ENCODE measurements around the gene LILRB3.
A peak's percentile ranks its signal among the peaks of the same experiment; 100 is the strongest.
"Not testable (repeated sequence)": the region's sequence is repeated elsewhere in the genome, so short reads cannot be mapped to it uniquely, and the experiment has no call there.

The LILRB3 gene

GRCh38 chr19:54186934-54187381 is 35.8 kb downstream of the LILRB3 start:
- no peak overlapping the region for H2AK5ac ChIP-seq (ENCODE audit: low read length)
- WGBS (ENCODE audit: extremely low coverage, insufficient coverage, low lambda C conversion rate): no CpG with 5 or more reads among the region's 11 CpGs
- H2BK5ac ChIP-seq (ENCODE audit: low read length): no peak overlapping the region
- no peak overlapping the region for H4K5ac ChIP-seq (ENCODE audit: low read length)
- peaks cover under 1% of the 10 kb centered on the region for H3K4me1 ChIP-seq (ENCODE audit: control insufficient read depth, low read depth, low read length)
- H3K4ac ChIP-seq (ENCODE audit: low read depth, low read length): no peak overlapping the region
- peaks cover 4% of the 10 kb centered on the region for H3K36me3 ChIP-seq (ENCODE audit: control insufficient read depth, insufficient read depth, low read length)
- H3K4me2 ChIP-seq (ENCODE audit: low read length): no peak overlapping the region
- H3K27ac ChIP-seq (ENCODE audit: low read depth, low read length): no peak overlapping the region
- H3K56ac ChIP-seq (ENCODE audit: low read length): peak overlapping the region; percentile 67
- no peak overlapping the region for H3K23ac ChIP-seq (ENCODE audit: low read length)
- no peak for DNase-seq
- H3K18ac ChIP-seq (ENCODE audit: low read length): no peak overlapping the region
- no peaks in the 10 kb centered on the region for H3K27me3 ChIP-seq (ENCODE audit: insufficient read depth, low read length, poor library complexity)
- no peak overlapping the region for H4K8ac ChIP-seq (ENCODE audit: low read depth, low read length)
- no peak overlapping the region for H2BK120ac ChIP-seq (ENCODE audit: low read depth, low read length)
- H3K79me1 ChIP-seq (ENCODE audit: low read length): peaks cover 17% of the 10 kb centered on the region
- peaks cover 15% of the 10 kb centered on the region for H3K79me2 ChIP-seq (ENCODE audit: control insufficient read depth, insufficient read depth, low read length)
- H3K9ac ChIP-seq (ENCODE audit: low read length): peak overlapping the region; percentile 33
- no peak overlapping the region for H3K4me3 ChIP-seq (ENCODE audit: low read length)
- no peak overlapping the region for H2BK15ac ChIP-seq (replicated peaks; ENCODE audit: low read depth)

DNA sequence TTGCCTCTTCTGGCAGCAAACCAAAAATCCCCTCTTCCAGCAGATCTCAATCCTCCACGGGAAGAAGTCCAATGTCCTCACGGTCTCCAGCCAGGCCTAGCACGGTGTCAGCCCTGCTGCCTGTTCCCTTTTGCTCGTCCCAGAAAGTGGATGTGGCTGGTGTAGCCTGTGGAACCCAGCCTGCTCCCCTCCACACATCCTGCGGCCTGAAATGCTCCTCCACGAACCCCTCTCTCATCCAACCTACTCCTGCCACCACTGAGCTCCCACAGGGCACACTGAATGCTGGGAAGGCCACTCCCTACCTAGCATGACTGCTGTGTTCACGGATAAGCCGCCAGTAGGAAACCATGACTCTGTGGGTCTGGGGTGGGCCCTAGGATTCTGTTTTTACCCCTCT is 36.5 kb downstream of the LILRB3 start:
- Histone ChIP-seq H3K36me3 (ENCODE audit: control insufficient read depth, insufficient read depth, low read length) (peaks cover 4% of the 10 kb centered on the region), H3K79me1 (ENCODE audit: low read length) (peaks cover 17% of the 10 kb centered on the region), H3K18ac (ENCODE audit: low read length) (no peak overlapping the region), H2BK5ac (ENCODE audit: low read length) (no peak overlapping the region), H3K27me3 (ENCODE audit: insufficient read depth, low read length, poor library complexity) (no peaks in the 10 kb centered on the region), H3K4me2 (ENCODE audit: low read length) (no peak overlapping the region), H3K4ac (ENCODE audit: low read depth, low read length) (no peak overlapping the region), H3K79me2 (ENCODE audit: control insufficient read depth, insufficient read depth, low read length) (peaks cover 13% of the 10 kb centered on the region), H3K4me1 (ENCODE audit: control insufficient read depth, low read depth, low read length) (no peaks in the 10 kb centered on the region), H2AK5ac (ENCODE audit: low read length) (no peak overlapping the region), H3K9ac (ENCODE audit: low read length) (no peak overlapping the region), H4K5ac (ENCODE audit: low read length) (no peak overlapping the region), H3K27ac (ENCODE audit: low read depth, low read length) (no peak overlapping the region), H4K8ac (ENCODE audit: low read depth, low read length) (no peak overlapping the region), H2BK15ac (replicated peaks; ENCODE audit: low read depth) (no peak overlapping the region), H3K4me3 (ENCODE audit: low read length) (no peak overlapping the region), H3K56ac (ENCODE audit: low read length) (no peak overlapping the region), H3K23ac (ENCODE audit: low read length) (no peak overlapping the region), H2BK120ac (ENCODE audit: low read depth, low read length) (no peak overlapping the region)
- WGBS (ENCODE audit: extremely low coverage, insufficient coverage, low lambda C conversion rate): no CpG with 5 or more reads among the region's 8 CpGs
- no peak for DNase-seq

GRCh38 chr19:54183431-54183830 is 39.4 kb downstream of the LILRB3 start:
- H3K27ac ChIP-seq (ENCODE audit: low read depth, low read length): no peak overlapping the region
- no peak overlapping the region for H4K8ac ChIP-seq (ENCODE audit: low read depth, low read length)
- no peaks in the 10 kb centered on the region for H3K4me1 ChIP-seq (ENCODE audit: control insufficient read depth, low read depth, low read length)
- no peak overlapping the region for H3K4me2 ChIP-seq (ENCODE audit: low read length)
- WGBS (ENCODE audit: extremely low coverage, insufficient coverage, low lambda C conversion rate): no CpG with 5 or more reads among the region's 11 CpGs
- no peak overlapping the region for H2BK5ac ChIP-seq (ENCODE audit: low read length)
- no peak overlapping the region for H3K18ac ChIP-seq (ENCODE audit: low read length)
- peaks cover 10% of the 10 kb centered on the region for H3K79me2 ChIP-seq (ENCODE audit: control insufficient read depth, insufficient read depth, low read length)
- H3K36me3 ChIP-seq (ENCODE audit: control insufficient read depth, insufficient read depth, low read length): peaks cover 4% of the 10 kb centered on the region
- no peak overlapping the region for H3K4ac ChIP-seq (ENCODE audit: low read depth, low read length)
- H3K79me1 ChIP-seq (ENCODE audit: low read length): peaks cover 17% of the 10 kb centered on the region
- H3K23ac ChIP-seq (ENCODE audit: low read length): no peak overlapping the region
- H3K27me3 ChIP-seq (ENCODE audit: insufficient read depth, low read length, poor library complexity): no peaks in the 10 kb centered on the region
- no peak overlapping the region for H2BK15ac ChIP-seq (replicated peaks; ENCODE audit: low read depth)
- no peak overlapping the region for H2BK120ac ChIP-seq (ENCODE audit: low read depth, low read length)
- no peak overlapping the region for H3K56ac ChIP-seq (ENCODE audit: low read length)
- no peak for DNase-seq
- no peak overlapping the region for H3K4me3 ChIP-seq (ENCODE audit: low read length)
- H3K9ac ChIP-seq (ENCODE audit: low read length): no peak overlapping the region
- no peak overlapping the region for H2AK5ac ChIP-seq (ENCODE audit: low read length)
- H4K5ac ChIP-seq (ENCODE audit: low read length): no peak overlapping the region

DNA sequence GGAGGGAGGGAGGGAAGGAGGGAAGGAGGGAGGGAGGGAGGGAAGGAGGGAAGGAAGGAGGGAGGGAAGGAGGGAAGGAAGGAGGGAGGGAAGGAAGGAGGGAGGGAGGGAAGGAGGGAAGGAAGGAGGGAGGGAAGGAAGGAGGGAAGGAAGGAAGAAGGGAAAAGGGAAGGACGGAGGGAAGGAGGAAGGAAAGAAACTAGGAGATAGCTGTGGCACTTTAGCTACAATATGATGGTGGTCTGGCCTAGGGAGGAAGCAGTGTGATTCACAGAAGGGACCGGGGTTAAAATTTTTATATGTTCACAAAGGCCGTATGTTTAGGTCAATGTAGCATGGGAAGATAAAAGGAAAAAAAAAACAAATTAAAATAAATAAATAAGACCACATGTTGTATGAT is 40.9 kb downstream of the LILRB3 start:
- not testable (repeated sequence) for H3K56ac ChIP-seq (ENCODE audit: low read length); DNase-seq; H3K18ac ChIP-seq (ENCODE audit: low read length); H3K4me2 ChIP-seq (ENCODE audit: low read length); H3K4me3 ChIP-seq (ENCODE audit: low read length); H4K8ac ChIP-seq (ENCODE audit: low read depth, low read length); H3K4ac ChIP-seq (ENCODE audit: low read depth, low read length); H3K79me2 ChIP-seq (ENCODE audit: control insufficient read depth, insufficient read depth, low read length); H2BK120ac ChIP-seq (ENCODE audit: low read depth, low read length); H2AK5ac ChIP-seq (ENCODE audit: low read length); H3K23ac ChIP-seq (ENCODE audit: low read length); H3K9ac ChIP-seq (ENCODE audit: low read length); H3K79me1 ChIP-seq (ENCODE audit: low read length); H2BK5ac ChIP-seq (ENCODE audit: low read length); H3K27ac ChIP-seq (ENCODE audit: low read depth, low read length); H3K36me3 ChIP-seq (ENCODE audit: control insufficient read depth, insufficient read depth, low read length); H3K27me3 ChIP-seq (ENCODE audit: insufficient read depth, low read length, poor library complexity); H2BK15ac ChIP-seq (replicated peaks; ENCODE audit: low read depth); H4K5ac ChIP-seq (ENCODE audit: low read length); H3K4me1 ChIP-seq (ENCODE audit: control insufficient read depth, low read depth, low read length)
- no CpG with 5 or more reads among the region's 3 CpGs for WGBS (ENCODE audit: extremely low coverage, insufficient coverage, low lambda C conversion rate)

- no peak overlapping the region for H4K5ac ChIP-seq (ENCODE audit: low read length)
Observed at GRCh38 chr19:54180691-54181091, 42.1 kb downstream of the LILRB3 start.

GRCh38 chr19:54179921-54180461 is 42.8 kb downstream of the LILRB3 start:
- Histone ChIP-seq H2BK5ac (ENCODE audit: low read length) (no peak overlapping the region), H3K18ac (ENCODE audit: low read length) (no peak overlapping the region), H3K4ac (ENCODE audit: low read depth, low read length) (no peak overlapping the region), H4K5ac (ENCODE audit: low read length) (no peak overlapping the region), H3K27ac (ENCODE audit: low read depth, low read length) (no peak overlapping the region), H2BK120ac (ENCODE audit: low read depth, low read length) (no peak overlapping the region), H2AK5ac (ENCODE audit: low read length) (no peak overlapping the region), H3K79me1 (ENCODE audit: low read length) (no peaks in the 10 kb centered on the region), H3K79me2 (ENCODE audit: control insufficient read depth, insufficient read depth, low read length) (no peaks in the 10 kb centered on the region), H3K9ac (ENCODE audit: low read length) (no peak overlapping the region), H4K8ac (ENCODE audit: low read depth, low read length) (no peak overlapping the region), H3K4me2 (ENCODE audit: low read length) (no peak overlapping the region), H3K56ac (ENCODE audit: low read length) (no peak overlapping the region), H3K4me3 (ENCODE audit: low read length) (no peak overlapping the region), H2BK15ac (replicated peaks; ENCODE audit: low read depth) (no peak overlapping the region), H3K23ac (ENCODE audit: low read length) (no peak overlapping the region), H3K27me3 (ENCODE audit: insufficient read depth, low read length, poor library complexity) (no peaks in the 10 kb centered on the region), H3K4me1 (ENCODE audit: control insufficient read depth, low read depth, low read length) (no peaks in the 10 kb centered on the region), H3K36me3 (ENCODE audit: control insufficient read depth, insufficient read depth, low read length) (peaks cover 8% of the 10 kb centered on the region)
- WGBS (ENCODE audit: extremely low coverage, insufficient coverage, low lambda C conversion rate): no CpG with 5 or more reads among the region's 10 CpGs
- DNase-seq: peak; percentile 99

More at GRCh38 chr19:54180691-54181091, 42.1 kb downstream of the LILRB3 start:
- Histone ChIP-seq H2AK5ac (ENCODE audit: low read length) (no peak overlapping the region), H3K9ac (ENCODE audit: low read length) (no peak overlapping the region), H3K4me2 (ENCODE audit: low read length) (no peak overlapping the region), H3K79me1 (ENCODE audit: low read length) (no peaks in the 10 kb centered on the region), H3K79me2 (ENCODE audit: control insufficient read depth, insufficient read depth, low read length) (no peaks in the 10 kb centered on the region), H3K36me3 (ENCODE audit: control insufficient read depth, insufficient read depth, low read length) (peaks cover 8% of the 10 kb centered on the region), H3K4ac (ENCODE audit: low read depth, low read length) (no peak overlapping the region), H3K4me3 (ENCODE audit: low read length) (no peak overlapping the region), H3K23ac (ENCODE audit: low read length) (no peak overlapping the region), H3K56ac (ENCODE audit: low read length) (no peak overlapping the region), H2BK120ac (ENCODE audit: low read depth, low read length) (no peak overlapping the region), H3K27ac (ENCODE audit: low read depth, low read length) (no peak overlapping the region), H2BK5ac (ENCODE audit: low read length) (no peak overlapping the region), H4K8ac (ENCODE audit: low read depth, low read length) (no peak overlapping the region), H2BK15ac (replicated peaks; ENCODE audit: low read depth) (no peak overlapping the region), H3K4me1 (ENCODE audit: control insufficient read depth, low read depth, low read length) (no peaks in the 10 kb centered on the region), H3K18ac (ENCODE audit: low read length) (no peak overlapping the region), H3K27me3 (ENCODE audit: insufficient read depth, low read length, poor library complexity) (no peaks in the 10 kb centered on the region)
- no CpG with 5 or more reads among the region's 37 CpGs for WGBS (ENCODE audit: extremely low coverage, insufficient coverage, low lambda C conversion rate)
- DNase-seq: no peak

Data from mesendoderm (in vitro differentiated cells).